Measurements from ENCODE around the gene RYK.

RYK gene

DNA sequence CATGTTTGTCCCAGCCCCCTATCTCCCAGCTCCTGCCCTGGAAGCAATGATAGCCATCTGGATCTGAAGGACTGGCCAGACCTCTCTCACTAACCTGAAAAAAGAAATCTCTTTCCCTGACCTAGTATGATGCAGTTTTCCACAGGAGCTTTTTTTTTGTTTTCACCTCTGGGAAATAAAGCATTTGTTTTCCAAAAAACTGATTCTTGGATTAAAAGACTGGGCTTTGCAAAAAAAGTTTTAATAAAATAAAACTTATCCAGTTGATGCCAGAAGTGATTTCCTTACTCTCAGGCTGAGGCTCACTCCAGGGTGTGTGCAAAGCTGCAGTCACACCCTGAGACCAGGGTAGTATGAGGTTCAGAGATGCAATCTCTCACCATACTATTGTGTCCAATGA, 104.0 kb downstream of the RYK start:
- no peak for DNase-seq

DNA sequence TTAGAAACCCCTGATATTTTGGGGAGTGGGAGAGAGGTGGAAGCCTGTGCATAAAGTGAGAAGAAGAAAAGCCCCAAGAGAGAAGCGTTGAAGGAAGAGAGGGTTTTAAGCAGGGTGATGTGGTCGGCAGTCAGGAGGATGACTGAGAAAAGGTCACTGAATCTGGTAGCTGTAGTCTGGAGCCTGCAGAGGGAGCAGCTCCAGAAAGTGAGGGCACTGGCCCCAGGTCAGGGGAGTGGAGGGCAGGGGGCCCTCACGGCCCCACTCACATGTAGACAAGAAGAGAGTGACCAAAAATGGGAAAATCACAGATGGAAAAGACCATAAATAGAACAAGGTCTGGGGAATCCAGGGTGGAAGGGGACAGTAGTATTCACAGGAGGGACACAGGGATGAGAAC, 105.5 kb downstream of the RYK start:
- no peak for DNase-seq

DNA sequence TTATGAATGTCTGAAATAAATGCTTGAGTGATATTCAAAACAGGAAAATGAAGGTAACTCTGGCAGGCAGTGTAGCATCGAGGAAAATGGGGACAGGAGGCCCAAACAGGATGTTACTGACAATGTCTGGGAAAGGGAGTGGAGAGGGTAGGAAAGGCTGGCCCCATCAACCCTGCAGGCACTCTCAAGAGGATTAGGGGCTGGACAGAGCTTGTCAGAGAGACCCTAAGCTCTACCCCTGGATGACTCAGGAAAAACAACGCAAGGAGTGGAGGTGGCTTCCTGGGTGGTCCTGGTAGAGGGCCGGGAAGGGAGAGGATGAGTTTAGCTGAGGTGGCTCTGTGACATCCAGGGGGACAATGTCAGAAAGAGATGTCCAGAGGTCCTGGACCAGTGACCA, 106.0 kb downstream of the RYK start:
- no peak for DNase-seq

DNA sequence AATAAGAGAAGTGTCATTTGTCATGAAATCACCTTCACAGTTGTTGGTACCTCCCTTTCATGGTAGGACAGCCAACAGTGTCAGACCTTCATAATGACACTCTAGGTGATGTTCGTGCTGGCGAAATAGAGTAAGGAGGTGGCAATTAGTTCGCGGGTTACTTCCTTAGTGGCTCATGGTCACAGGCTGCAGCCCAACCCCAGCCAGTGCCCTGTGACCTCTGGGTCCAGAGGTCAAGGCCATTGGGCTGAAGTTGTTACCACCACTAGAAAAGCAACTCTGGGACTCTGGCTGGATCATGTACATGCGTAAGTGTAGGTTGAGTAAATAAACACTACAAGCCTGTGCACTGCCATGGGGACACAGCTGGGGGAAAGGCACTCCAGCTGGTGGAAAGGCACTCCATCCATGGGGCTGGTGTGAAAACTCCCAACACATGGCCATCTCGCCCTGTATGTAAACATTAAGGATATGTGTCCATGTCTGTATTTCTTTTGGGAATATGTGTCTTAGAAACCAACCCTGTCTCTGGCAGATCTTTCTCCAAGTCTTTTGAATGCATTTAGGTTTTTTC, 106.7 kb downstream of the RYK start:
- DNase-seq = no peak

DNA sequence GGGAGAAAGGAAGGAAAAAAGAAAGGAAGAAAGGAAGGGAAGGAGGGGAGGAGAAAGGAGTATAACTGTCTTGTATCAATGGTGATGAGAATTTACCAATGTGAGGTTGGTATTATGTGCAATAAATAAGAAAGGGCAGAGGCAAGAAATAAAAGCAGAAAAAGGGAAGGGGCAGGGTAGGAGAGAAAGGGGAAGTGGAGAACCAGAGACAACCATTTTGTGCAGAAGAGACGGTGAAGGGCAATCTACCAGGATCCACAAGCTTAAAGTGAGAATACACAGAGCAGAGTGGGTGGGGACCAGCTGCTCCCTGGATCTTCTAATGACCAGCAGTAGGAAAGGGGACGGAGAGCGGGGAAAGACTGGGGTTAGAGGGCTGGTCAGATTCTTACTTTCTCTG, 114.1 kb downstream of the RYK start:
- no peak for DNase-seq

DNA sequence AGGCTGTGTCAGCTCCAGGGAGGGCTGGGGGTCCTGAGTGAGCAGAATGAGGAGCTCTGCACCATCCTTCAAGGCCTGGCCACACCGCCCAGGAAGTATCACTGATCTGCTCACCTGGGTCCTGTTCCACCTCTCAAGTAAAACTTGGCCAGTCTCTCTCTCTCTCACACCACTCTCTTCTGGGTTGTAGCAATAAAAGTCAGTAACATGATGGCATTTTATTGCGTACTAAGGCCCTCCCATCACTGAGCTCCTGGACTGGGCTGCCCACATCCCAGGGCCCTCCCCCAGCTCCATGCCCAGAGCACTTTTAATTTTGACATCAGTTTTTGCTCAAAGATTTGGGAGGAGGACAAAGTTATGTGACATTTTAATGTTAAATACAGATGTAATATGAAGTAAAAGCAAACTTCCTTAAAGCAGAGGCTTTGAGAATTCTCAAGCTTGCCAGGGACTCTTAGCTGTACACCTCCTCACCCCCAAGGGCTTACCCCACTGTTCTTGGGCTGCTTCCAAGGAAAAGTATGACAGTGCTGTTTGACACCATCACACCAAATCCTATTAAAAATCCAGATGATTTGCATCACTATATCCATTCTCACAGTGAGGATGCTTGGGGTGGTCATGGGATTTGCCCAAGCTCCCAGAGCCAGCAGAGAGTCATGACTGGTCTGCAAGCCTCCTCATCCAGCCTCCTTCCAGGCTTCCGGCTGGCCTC, 115.8 kb downstream of the RYK start:
- DNase-seq = no peak

DNA sequence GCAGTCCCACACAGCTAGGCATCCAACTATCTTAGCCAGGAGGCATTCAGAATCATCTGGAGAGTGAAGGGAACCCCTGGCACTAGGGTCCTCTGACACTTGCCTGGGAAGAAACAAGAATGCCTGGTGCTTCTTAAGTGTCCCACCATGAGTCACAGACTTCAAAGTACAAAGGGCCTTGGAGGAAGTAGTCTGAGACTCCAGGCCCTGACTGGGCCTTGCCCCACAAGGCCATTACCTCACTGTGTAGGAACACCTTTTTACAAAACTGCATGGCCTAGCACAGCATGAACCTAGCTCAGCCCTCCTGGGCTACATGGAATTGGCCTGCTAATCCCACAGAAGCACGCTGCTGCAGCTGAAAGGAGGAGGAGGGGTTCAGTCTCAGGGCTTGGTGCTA, 116.4 kb downstream of the RYK start:
- DNase-seq = no peak

DNA sequence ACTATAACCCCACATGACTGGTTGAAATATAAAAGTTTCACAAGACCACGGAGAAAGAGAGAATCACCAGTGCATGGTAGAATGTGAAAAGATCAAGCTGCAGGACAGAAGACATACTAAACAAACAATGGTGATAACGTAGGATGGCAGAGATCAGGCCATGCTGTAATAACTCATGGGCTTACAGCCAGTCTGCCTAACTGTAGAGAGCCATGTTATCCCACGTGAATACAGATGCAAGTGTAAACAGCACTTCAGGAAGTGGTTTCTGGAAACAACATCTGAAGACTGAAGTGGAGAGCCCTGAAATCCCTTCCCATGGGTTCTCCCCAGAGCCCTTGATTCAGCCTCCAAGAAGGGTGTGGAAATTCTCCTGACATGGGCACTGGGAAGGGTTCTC, 117.7 kb downstream of the RYK start:
- DNase-seq = no peak

DNA sequence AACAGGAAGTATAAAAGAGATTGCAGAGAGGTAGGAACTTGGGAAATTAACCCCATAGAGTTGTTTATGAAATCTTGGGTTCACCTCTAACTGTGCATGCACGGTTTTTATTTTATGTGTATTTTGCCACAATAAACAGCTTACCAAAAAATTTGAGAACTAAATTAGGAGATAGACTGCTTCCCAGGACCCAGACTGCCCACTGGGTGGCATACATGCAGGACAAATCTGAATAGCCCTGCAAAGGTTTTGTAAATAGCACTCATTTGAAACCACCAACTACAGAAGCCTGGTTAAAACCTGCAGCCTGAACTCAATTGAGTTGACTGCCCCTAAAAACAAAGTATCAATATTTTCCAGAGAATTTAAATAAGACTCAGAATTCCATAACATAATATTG, 124.5 kb downstream of the RYK start:
- DNase-seq = no peak

DNA sequence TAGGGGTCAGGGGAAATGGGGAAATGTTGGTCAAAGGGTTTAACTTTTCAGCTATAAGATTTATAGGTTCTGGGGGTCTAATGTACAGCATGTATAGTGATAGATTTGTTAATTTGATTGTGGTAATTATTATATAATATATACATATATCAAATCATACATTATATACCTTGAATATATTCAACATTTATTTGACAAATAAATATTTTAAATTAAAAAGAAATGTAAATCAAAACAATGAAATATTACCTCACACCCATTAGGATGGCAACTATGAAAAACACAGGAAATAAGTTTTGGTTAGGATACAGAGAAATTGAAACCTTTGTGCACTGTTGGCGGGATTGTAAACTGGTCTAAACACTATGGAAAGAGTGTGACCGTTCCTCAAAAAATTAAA, 135.9 kb downstream of the RYK start:
- DNase-seq = no peak

DNA sequence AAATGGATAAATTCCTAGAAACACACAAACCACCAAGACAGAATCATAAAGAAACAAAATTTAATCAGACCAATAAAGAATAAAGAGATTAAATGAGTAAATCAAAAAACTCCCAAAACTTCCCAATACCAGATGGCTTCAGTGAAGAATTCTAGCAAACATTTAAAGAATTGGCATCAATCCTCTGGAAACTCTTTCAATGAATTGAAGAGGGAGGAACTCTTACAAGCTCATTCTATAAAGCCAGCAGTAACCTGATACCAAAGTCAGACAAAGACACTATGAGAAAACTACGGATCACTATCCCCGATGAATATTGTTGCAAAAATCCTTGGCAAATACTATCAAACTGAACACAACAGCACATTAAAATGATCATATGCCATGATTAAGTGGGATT, 139.0 kb downstream of the RYK start:
- no peak for DNase-seq

DNA sequence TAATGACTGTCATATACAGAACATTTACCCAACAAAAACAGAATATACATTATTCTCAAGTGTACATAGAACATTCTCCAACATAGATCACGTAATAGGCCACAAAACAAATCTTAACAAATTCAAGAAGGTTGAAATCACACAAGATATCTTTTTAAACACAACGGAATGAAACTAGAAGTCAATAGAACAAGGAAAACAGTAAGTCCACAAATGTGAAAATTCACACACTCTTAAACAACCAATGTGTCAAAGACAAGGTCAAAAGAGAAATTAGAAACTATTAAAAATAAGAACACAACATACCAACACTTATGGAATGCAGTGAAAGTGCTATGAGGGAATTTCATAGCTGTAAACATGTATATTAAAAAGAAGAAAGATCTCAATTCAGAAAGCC, 139.7 kb downstream of the RYK start:
- DNase-seq = no peak

Data from NCI-H2081 (cell line).